GM21737 (cell line): ENCODE results near the gene YWHAG.
"Not testable (repeated sequence)": the region's sequence is repeated elsewhere in the genome, so short reads cannot be mapped to it uniquely, and the experiment has no call there.

Experiments used
- ATAC-seq: cut with Tn5 transposase; IDR thresholded peaks from one replicate; pipeline ENCODE4 v1.9.1; 2021; ENCODE audit warnings: mild to moderate bottlenecking, moderate library complexity; ENCODE audit not compliant: unreplicated experiment

YWHAG gene

DNA sequence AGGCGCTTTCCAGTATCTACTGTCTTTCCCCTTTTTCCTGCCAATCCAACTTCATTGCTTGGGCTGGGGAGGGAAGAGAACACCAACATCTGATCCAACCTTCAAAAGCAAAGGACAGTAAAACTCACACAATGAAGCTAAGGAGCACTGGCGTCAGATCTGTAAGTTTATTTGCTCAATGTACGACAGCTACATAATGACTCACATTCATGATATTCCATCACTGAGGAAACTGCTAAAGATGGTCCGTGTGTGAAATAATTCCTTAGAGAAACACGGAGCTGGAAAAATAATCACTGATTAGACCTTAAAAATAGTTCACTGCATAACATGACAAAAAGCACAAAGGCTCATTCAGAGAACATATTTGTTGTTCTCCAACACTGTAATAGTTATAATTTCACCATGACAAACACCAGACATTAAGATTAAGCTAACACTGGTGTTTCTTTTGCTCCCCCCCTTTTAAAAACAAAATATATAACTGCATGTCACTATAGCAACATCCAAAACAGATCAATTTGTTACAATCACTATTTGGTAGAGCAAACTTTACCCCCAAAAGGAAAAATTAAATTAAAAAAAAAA is 32.1 kb downstream of the YWHAG start:
- no peak for ATAC-seq

DNA sequence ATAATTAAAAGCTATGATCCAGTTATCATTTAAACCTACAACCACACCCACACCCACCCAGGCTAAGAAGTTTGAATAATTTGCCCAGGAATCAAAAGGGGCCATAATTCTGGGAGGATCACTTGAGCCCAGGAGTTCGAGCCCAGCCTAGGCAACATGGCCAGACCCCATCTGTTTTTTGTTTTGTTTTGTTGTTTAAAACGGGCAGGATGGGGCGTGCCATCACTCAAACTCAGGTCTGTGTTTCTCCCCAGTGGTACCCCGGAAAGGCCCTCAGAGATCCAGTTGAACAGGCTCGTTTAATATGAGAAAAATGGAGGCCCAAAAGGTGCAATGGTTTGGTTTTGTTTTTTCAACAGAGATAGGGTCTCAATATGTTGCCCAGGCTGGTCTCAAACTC is 33.0 kb downstream of the YWHAG start:
- no peak for ATAC-seq

DNA sequence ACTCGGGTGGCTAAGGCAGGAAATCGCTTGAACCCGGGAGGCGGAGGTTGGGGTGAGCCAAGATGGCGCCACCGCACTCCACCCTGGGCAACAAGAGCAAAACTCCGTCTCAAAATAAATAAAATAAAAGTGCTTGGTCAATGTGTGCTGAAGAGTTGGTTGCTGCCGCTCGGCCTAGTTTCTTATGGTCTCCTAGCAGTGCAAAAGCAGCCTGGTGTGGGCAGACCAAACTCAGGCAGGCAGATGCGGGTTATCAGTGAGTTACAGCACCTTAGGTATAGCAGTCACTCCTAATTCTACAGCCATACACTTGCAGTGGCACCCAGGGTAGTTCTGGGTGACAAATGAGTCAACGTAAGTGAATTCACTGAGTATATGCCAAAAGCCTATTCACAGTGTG is 33.7 kb downstream of the YWHAG start:
- no peak for ATAC-seq

DNA sequence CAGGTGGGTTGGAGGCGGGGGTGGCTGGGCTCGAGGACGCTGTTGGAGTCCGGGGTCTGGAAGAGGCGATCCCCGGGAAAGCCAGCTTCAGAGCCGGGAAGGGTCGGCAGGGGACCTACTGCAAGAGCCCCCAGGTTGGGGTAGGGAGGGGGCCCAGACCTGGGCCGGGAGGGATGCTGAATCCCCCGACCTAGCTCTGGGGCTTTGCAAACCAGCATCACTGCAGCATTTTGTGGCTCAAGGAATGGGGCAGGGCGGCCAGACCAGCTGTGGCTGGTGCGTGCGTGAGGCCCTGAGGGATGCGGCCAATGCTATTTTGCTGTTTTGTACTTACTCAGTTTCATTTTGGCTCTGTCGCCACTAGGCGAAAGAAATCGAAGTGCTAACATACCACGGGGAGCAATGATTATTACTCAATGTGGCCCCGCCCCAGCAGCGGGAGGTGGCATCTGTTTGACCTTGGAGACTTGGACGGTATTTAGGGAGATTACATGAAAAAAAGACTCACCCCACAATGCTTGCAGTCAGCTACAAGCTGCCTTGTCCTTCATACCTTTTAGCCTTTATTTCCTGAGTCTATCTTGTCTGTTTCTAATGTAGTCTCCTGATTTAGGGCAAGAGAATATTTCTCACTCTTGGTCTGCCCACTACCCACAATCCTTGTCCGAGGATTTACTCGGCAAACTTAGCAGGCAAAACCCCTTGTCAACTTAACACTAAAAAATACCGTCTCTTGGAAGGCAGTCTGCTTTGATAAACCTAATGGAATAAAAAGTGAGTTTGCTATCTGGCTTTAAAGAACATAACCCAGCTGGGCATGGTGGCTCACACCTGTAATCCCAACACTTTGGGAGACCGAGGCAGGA is 40.1 kb downstream of the YWHAG start:
- ATAC-seq = peak; percentile 42

DNA sequence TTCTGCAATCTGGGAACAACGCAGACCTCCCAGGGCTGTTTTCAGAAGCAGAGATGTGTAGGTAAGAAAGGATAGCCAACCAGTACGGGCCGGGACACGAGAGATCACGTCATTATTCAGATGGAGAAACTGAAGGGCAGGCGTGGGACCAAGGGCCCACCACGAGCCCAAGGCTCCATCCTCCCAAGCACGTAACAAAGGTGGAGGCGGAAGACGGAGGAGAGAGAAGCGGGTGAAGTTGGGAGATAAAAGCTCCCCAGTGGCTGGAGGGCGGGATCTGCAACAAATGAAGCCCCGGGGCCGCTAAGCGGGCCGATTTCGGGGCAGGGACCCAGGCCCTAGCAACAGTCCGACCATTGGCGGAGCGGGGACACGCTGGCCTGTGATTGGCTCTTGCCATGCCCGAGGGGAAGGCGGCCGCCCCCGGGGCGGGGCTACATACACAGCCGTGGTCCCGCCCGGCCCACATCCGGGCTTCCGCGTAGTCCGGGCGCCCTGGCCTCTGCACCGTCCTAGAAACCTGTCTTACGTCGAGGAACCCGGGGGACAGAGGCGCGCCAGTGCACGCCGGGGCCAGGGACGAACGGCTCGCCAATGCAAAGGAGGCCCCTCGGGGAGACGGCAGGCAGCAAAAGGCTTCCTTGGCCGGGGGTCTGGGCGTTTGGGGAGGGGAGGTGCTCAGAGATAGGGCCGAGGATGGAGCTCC is 40.9 kb downstream of the YWHAG start:
- ATAC-seq = peak; percentile 92

DNA sequence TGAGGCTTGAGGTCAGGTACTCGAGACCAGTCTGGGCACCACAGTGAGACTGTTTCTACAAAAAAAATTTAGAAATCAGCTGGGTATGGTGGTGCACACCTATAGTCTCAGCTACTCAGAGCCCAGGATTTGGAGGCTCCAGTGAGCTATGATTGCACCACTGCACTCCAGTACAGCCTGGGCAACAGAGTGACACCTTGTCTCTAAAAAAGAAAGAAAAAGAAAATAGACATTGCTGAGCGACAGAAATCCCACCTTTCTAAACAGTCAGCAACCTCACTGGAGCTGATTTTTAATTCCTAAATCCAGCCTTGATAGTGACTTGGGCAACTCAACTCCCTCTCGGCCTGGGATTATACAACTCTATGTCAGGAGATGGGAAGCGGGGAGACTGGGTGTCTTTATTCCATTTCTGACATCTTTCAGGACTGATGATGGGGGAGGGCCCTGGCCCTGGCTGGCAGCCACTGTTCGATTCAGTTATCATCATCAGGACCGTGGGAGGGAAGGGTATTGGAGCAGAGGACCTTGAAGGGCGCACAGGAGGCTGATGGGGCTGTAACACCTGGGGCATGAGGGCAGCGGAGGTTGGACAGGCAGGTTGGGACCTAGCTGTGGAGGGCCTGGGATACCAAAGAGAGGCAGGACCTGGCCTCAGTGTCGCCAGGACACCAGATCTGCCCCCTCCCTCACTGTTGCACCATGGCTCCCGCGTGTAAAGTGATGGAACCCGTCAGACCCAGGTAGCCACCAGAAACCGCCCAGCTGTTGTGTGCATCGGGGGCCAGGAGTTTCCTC is 41.6 kb downstream of the YWHAG start:
- no peak for ATAC-seq

DNA sequence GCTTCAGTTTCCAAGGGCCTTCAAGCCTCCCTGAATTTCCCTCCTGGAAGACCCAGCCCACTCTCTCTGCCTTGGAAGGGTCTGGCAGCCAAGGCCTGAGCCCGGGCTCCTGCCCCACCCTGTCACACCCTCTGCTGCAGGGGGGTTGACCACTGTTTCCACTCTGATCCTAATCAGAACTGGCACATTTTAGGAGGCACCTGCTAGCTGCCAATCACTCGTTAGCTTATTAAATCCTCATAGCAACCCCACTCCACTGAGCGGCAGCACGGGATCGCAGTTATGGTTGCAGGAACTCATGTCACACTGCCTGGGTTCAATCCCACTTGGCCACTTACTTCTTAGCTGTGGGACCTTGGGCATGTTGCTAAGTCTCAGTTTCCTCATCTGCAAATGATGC is 43.4 kb downstream of the YWHAG start:
- ATAC-seq = no peak

DNA sequence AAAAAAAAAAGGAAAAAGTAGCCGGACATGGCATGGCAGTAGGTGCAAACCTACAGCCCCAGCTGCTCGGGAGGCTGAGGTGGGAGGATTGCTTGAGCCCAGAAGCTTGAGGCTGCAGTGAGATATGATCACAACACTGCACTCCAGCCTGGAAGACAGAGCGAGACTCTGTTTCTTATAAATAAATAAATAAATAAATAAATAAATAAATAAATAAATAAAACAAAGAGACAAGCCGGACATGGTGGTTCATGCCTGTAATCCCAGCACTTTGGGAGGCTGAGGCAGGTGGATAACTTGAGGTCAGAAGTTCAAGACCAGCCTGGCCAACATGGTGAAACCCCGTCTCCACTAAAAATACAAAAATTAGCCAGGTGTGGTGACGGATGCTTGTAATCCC is 44.1 kb downstream of the YWHAG start:
- not testable (repeated sequence) for ATAC-seq

DNA sequence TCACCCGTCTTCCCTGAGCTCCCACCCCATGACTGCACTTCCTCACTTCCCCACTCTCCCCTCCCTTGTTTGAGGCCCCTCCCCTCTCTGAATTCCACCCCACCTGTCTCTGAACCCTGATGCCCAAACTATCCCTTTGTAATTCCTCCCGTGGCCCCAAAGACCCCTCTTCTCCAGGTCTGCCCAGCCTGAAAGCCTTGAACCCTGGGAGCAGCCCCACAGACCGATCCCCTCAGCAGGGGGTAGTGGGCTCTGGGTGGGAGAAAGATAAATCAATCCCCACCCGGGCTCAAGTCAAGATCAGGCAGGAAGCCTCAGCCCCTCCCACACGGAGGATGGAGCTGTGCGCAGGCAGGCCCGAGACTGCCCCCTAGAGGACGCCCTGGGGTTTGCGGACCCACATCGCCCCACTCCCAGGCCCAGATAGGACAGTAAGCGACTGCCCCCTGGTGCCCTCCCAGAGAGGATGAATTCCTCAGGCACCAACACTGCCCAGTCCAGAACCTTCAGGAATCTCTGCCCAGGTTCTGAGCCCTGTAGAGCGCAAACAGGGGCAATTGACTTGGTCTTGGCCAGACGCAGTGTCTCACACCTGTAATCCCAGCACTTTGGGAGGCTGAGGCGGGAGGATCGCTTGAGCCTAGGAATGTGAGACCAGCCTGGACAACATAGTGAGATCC is 44.6 kb downstream of the YWHAG start:
- ATAC-seq = peak; percentile 44

DNA sequence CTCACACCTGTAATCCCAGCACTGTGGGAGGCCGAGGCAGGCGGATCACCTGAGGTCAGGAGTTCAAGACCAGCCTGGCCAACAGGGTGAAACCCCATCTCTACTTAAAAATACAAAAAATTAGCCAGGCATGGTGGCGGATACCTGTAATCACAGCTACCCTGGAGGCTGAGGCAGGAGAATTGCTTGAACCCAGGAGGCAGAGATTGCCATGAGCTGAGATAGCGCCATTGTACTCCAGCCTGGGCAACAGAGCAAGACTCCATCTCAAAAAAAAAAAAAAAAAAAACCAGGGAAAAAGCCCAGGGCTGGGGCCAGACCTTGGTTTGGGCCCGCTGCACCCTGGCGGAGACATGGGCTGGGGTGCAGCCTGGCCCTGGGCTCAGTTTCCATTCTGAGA is 47.0 kb downstream of the YWHAG start:
- ATAC-seq = not testable (repeated sequence)

DNA sequence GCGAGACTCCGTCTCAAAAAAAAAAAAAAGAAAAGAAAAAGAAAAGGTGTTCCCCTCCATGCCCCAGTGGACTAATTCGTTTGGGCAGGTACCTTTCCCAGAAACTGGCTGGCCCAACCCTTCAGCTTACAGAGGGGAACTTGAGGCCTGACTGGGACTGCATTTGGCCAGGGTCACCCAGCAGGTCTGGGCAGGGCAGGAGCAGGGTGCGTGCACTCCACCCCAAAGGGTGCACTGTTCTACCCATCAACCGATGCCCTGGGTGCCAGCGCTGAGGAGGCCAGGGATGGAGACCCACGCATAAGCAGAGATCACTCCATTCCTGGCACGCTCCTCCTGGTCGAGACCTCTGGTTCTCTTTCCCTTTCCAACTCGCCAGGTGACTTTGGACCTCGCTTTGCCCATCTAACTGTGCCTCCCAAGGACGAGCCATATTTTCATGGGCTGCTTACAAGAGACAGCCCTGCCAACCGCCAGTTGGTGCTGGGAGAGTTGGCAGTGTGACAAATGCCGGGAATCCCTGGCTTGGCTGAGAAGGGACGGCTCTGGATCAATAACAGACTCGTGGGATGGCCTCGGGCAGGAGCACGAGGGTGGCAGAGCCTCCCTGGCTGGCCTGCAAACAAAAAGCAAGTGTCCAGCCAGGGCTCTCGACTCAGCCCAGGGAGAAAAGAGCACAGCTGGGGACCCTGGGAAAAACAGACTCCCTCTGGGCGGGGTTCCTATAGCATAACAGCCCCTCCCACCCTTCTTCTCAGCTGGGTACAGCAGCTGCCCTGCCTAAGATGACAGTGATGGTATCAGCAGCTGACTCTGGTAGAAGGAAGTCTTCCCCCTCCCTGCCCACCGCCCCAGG is 48.5 kb downstream of the YWHAG start:
- ATAC-seq = no peak

DNA sequence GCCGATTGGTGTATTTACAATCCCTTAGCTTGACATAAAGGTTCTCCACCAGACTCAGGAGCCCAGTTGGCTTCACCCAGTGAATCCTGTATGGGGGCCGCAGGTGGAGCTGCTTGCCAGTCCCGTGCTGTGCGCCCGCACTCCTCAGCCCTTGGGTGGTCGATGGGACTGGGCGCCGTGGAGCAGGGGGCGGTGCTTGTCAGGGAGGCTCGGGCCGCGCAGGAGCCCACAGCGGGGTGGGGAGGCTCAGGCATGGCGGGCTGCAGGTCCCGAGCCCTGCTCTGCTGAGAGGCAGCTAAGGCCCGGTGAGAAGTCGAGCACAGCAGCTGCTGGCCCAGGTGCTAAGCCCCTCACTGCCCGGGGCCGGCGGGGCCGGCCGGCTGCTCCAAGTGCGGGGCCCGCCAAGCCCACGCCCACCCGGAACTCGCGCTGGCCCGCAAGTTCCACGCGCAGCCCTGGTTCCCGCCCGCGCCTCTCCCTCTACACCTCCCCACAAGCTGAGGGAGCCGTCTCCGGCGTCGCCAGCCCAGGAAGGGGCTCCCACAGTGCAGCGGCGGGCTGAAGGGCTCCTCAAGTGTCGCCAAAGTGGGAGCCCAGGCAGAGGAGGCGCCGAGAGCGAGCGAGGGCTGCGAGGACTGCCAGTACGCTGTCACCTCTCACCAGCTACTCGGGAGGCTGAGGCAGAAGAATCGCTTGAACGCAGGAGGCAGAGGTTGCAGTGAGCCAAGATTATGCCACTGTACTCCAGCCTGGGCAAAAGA is 49.3 kb downstream of the YWHAG start:
- ATAC-seq = not testable (repeated sequence)

DNA sequence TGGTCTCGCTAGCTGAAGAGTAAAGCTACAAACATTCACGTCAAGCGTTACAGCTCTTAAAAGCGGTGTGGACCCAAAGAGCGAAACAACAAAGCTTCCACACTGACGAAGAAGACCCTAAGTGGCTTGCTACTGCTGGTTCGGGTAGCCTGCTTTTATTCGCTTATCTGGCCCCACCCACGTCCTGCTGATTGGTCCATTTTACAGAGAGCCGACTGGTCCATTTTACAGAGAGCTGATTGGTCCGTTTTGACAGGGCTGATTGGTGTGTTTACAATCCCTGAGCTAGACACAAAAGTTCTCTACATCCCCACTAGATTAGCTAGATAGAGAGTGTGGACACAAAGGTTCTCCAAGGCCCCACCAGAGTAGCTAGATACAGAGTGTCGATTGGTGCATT is 49.9 kb downstream of the YWHAG start:
- not testable (repeated sequence) for ATAC-seq

DNA sequence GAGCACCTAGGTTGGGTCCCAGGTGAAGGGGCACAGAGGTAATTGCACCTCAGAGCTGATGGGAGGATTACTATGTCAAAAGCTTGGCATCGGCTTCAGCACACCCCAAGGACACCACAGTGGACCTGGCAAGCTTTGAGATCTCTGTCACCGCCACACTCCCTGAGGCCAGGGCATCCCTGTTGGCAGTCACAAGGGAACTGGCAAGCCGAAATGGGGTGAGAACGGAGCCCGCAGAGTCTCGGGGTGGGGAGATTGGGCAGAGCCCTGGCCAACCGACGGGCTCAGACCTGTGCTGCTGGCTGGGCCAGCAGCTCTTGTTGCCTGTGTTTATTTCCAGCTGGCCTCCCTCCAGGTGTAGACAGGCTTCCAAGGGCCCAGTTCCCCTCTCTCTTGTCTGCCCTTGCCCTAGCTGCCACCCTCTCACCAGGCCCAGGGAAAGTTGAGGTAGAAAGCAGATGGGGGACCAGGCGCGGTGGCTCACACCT is 53.9 kb downstream of the YWHAG start:
- ATAC-seq = no peak

DNA sequence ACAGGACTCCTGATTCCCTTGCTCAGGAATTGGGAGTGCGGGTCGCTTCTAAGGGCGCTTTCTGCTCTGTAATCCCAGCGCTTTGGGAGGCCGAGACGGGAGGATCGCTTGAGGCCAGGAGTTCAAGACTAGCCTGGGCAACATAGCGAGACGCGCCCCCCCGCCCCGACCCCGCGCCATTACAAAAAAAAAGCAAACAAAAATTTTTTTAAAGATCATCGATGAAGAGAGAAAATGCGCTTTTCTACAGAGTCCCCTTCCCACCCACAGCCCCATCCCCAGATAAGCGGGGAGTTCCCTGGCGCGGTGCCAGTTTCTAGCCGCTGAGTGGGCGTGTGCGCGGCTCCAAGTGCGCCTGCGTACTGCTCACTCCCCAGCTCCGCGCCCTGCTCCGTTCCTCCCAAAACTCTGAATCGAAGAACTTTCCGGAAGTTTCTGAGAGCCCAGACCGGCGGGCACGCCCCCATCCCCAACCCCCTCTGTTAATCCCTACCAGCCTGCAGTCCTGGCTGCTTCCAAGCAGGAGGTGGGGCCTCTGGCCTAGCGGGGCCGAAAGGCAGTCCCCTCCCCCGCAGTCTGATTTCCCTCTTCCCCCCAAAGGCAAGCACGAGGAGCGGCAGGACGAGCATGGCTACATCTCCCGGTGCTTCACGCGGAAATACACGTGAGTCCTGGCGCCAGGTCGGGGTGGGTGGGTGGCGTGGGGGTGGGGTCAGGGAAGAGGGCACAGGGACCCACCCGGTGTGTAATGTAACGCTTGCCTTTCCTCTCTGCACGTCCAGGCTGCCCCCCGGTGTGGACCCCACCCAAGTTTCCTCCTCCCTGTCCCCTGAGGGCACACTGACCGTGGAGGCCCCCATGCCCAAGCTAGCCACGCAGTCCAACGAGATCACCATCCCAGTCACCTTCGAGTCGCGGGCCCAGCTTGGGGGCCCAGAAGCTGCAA is 55.3 kb downstream of the YWHAG start:
- ATAC-seq = peak; percentile 43

DNA sequence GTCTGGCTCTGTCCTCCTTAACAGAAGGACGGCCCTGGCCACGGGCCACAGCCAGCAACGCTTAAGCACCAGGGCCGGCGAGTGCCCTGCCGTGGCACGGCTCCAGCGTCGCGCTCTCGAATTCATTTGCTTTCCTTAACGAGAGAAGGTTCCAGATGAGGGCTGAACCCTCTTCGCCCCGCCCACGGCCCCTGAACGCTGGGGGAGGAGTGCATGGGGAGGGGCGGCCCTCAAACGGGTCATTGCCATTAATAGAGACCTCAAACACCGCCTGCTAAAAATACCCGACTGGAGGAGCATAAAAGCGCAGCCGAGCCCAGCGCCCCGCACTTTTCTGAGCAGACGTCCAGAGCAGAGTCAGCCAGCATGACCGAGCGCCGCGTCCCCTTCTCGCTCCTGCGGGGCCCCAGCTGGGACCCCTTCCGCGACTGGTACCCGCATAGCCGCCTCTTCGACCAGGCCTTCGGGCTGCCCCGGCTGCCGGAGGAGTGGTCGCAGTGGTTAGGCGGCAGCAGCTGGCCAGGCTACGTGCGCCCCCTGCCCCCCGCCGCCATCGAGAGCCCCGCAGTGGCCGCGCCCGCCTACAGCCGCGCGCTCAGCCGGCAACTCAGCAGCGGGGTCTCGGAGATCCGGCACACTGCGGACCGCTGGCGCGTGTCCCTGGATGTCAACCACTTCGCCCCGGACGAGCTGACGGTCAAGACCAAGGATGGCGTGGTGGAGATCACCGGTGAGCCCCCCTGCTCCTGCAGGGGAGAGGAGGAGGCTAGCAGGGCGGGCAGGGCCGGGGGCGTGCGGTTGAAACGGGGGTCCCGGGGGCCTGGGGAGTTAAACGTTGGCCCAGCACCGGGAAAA is 56.2 kb downstream of the YWHAG start, which contains the start of gene HSPB1:
HSPB1 (plus strand) TSS at position 327 of the 855 bp plus-strand sequence; CDS start at position 367, 40 bp downstream.
- no peak for ATAC-seq
